Sigmoid colon (tissue), 7 donors: ENCODE results near the gene DUSP22. TPM values are rescaled to one million over a fixed set of nuclear protein-coding genes. Genes with fewer than 3 reads are reported as not detected.

Experiments
- DNase-seq: peaks from one replicate; pipeline ENCODE4 v3.0.0-alpha.2; 2019
- H3K27ac ChIP-seq, 4 donors: fragments of 200-600 bp; sonication (generic); one replicate each; pipeline ENCODE4 v1.5.1; 2016 to 2019; ENCODE audit warnings: mild to moderate bottlenecking in 1 of 4
- H3K27me3 ChIP-seq, 3 donors: fragments of 200-600 bp; sonication (generic); one replicate each; pipeline ENCODE4 v1.5.1; 2019; ENCODE audit warnings: mild to moderate bottlenecking in 1 of 3
- H3K36me3 ChIP-seq, 4 donors: fragments of 200-600 bp; sonication (generic); one replicate each; pipeline ENCODE4 v1.5.1; 2016 to 2019
- H3K4me1 ChIP-seq, 4 donors: fragments of 200-600 bp; sonication (generic); one replicate each; pipeline ENCODE4 v1.5.1; 2017 to 2019
- H3K4me3 ChIP-seq, 4 donors: fragments of 200-600 bp; sonication (generic); one replicate each; pipeline ENCODE4 v1.5.1; 2017 to 2019; ENCODE audit warnings: mild to moderate bottlenecking in 2 of 4, moderate library complexity in 1 of 4
- H3K9me3 ChIP-seq, 4 donors: fragments of 200-600 bp in 3 of 4; sonication (generic) in 3 of 4; one replicate each; pipeline versions ENCODE4 v1.5.1 to v1.6.1; 2013 to 2019
- EP300 ChIP-seq, 4 donors: sonication (generic); formaldehyde crosslinking; IDR thresholded peaks; one replicate each; pipeline ENCODE4 v1.6.1; 2017; ENCODE audit warnings: antibody characterized with exemption in 4 of 4
- POLR2A ChIP-seq, 2 donors: fragments of 450-650 bp; IDR thresholded peaks; one replicate each; pipeline ENCODE4 v1.6.1; 2016; ENCODE audit warnings: antibody characterized with exemption in 2 of 2, mild to moderate bottlenecking in 2 of 2, moderate library complexity in 2 of 2
- POLR2AphosphoS5 ChIP-seq, 4 donors: sonication (generic); formaldehyde crosslinking; IDR thresholded peaks; one replicate each; pipeline ENCODE4 v1.6.1; 2017; ENCODE audit warnings: antibody characterized with exemption in 4 of 4
- WGBS, 2 donors: extraction: QIAGEN DNeasy Blood & Tissue Kit; methylation state at CpG; one replicate each; pipeline ENCODE4 v1.1.7; 2013; 5-methylcytosine and 5-hydroxymethylcytosine counted together
- intact Hi-C: fragments of 100-400 bp; cut with DNase I; formaldehyde crosslinking; loops from one replicate; pipeline ENCODE4 v1.15.1; 2023
- polyA plus RNA-seq, 3 donors: library from polyadenylated mRNA; stranded (reverse); fragments of 200-250 nt; gene quantifications; one replicate each; pipeline ENCODE4 v1.2.3, GENCODE V29; 2013
- total RNA-seq, 4 donors: library from RNA; depleted of rRNA; stranded (reverse); fragments of >200 nt; gene quantifications; one replicate each; pipeline ENCODE4 v1.1.0, GENCODE V29; 2016
- TF ChIP-seq, protein P1 (sequence below), 4 experiments: fragments of 450-650 bp in 3 of 4; fragments of 200-600 bp in 1 of 4; IDR thresholded peaks; one replicate each; pipeline ENCODE4 v1.5.1; 2016 to 2019; ENCODE audit warnings: antibody characterized with exemption in 4 of 4, mild to moderate bottlenecking in 3 of 4, moderate library complexity in 2 of 4
- donor health status: healthy with polysubstance abuse.
- donor health status: Bipolar disorder and iron deficiency.
- donor health status: healthy.

DUSP22 gene
- total and polyA plus RNA-seq, 7 donors: 15.7 to 113 (median 55.6) TPM

DNA sequence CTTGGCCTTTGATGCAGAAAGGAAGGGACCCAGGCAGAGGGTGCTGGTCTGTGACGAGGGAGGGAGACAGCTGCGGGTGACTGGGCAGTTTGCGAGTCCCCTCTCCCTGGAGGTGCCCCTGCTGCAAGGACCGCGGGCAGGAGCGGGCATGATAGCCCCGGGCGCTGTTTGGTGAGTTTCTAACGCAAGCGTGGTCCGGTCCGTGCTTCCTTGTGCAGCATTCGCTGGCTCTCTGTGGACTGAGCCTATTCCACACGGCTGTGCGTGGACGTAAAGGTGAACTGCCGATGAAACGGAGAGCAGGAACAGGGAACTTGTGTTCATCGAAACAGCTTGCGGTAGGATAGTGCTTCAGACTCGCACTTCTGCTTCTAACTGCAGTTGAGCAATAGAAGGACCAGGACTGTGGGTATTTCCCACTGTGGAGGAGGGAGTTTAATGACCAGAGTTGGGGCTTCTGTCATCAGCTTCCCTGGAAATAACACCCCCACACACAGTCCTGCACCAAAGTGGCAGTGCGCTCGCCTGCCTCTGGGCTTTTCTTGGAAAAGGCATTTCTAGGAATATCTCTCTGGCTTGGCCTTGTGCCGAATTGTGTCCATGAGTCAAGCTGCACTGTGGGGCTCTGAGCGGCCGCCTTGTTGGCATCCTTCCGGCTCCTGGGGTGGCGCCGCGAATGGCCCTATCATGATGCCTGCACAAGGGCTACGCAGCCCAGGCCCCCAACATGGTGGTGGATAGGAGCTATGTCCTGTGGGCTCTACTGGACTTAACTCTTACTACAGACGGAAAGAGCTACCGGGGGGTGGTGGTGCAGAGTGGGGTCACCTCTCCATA, 48.9 kb downstream of the DUSP22 start:
- Histone ChIP-seq H3K9me3 (no peaks in the 10 kb centered on the region), H3K36me3 (no peaks in the 10 kb centered on the region), H3K4me3 (no peak overlapping the region), H3K27ac (no peak overlapping the region), H3K27me3 (no peaks in the 10 kb centered on the region), H3K4me1 (peaks cover 0 to 6% (median 3%) of the 10 kb centered on the region in 4 donors)
- 91 to 92% methylated on average over 33 of the region's 33 CpGs for WGBS, 2 donors
- DNase-seq: no peak
- intact Hi-C loops: no loop called here
- TF ChIP-seq EP300 (IDR thresholded peaks at IDR 0.05) (no peak), POLR2A (IDR thresholded peaks at IDR 0.05) (no peak), POLR2AphosphoS5 (IDR thresholded peaks at IDR 0.05) (no peak)

DNA sequence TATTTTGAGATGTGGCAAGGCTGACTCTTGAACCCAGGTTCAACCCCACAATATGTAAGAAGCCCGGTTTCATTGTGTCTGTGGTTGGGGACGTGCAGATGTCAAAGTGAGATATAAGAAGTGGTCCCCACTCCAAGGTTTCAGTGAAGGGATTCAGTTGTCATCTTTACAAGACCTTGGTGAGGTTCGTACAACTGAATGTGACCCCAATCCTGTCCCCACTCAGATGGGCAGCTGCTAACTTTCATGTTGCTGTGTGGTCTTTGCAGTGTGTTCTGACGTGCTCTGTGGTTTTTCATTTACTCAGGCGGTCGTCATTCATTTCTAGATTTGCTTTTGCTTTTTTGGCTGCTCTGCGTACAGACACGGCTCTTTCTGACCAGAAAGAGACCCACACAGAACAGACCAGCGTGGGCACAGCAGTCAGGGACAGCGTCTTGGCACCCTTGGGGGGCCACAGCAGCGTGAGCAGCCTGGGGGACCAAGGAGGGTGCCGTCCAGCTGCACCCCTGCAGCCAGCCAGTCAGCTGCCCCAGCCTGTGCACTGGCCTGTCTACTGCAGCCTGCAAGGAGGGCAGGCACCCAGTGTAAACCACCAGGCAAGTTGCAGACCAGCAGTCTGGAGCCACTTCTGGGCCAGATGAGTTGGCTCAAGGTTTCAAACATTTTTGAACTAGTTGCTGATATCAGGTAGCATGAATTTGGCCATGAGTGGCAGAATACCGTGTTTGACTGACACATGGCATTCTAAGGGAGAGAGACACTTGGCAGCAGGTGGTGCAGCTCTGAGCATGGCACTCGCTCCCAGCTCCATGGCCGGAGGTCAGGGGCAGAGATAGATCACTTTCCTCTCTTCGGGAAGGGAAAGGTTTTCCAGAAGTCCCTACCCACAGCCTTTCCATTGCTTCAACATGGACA, 49.9 kb downstream of the DUSP22 start:
- intact Hi-C loops: no loop called here
- DNase-seq: no peak
- TF ChIP-seq POLR2AphosphoS5 (IDR thresholded peaks at IDR 0.05) (no peak), EP300 (IDR thresholded peaks at IDR 0.05) (no peak), POLR2A (IDR thresholded peaks at IDR 0.05) (no peak)
- TF ChIP-seq, protein P1, sequence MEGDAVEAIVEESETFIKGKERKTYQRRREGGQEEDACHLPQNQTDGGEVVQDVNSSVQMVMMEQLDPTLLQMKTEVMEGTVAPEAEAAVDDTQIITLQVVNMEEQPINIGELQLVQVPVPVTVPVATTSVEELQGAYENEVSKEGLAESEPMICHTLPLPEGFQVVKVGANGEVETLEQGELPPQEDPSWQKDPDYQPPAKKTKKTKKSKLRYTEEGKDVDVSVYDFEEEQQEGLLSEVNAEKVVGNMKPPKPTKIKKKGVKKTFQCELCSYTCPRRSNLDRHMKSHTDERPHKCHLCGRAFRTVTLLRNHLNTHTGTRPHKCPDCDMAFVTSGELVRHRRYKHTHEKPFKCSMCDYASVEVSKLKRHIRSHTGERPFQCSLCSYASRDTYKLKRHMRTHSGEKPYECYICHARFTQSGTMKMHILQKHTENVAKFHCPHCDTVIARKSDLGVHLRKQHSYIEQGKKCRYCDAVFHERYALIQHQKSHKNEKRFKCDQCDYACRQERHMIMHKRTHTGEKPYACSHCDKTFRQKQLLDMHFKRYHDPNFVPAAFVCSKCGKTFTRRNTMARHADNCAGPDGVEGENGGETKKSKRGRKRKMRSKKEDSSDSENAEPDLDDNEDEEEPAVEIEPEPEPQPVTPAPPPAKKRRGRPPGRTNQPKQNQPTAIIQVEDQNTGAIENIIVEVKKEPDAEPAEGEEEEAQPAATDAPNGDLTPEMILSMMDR (IDR thresholded peaks at IDR 0.05): no peak
- no peak overlapping the region for H3K4me3 ChIP-seq
- no peaks in the 10 kb centered on the region for H3K27me3 ChIP-seq
- H3K9me3 ChIP-seq: no peaks in the 10 kb centered on the region
- peaks cover 0 to 9% (median 3%) of the 10 kb centered on the region in 4 donors for H3K4me1 ChIP-seq
- no peaks in the 10 kb centered on the region for H3K36me3 ChIP-seq
- H3K27ac ChIP-seq: no peak overlapping the region
- WGBS, 2 donors: 78 to 79% methylated on average over 16 of the region's 16 CpGs

DNA sequence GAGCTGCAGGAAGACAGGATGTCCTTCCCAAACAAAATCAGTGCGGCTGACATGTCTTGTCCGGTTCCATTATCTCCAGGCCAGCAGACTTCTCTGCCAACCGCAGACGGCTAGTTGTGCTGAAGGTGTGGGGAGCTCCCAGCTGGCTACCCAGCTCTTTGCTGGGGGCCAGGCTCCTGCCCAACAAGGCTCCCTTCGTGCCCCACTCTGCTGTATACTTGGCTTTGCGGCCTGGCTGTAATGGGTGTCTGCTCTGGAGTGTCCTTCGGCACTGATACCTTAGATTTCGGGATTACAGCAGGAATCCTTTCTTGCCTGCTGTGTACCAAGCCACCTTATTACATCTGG, 50.5 kb downstream of the DUSP22 start:
- WGBS, 2 donors: 89 to 91% methylated on average over 8 of the region's 8 CpGs
- no peak for DNase-seq
- intact Hi-C loops: no loop called here

DNA sequence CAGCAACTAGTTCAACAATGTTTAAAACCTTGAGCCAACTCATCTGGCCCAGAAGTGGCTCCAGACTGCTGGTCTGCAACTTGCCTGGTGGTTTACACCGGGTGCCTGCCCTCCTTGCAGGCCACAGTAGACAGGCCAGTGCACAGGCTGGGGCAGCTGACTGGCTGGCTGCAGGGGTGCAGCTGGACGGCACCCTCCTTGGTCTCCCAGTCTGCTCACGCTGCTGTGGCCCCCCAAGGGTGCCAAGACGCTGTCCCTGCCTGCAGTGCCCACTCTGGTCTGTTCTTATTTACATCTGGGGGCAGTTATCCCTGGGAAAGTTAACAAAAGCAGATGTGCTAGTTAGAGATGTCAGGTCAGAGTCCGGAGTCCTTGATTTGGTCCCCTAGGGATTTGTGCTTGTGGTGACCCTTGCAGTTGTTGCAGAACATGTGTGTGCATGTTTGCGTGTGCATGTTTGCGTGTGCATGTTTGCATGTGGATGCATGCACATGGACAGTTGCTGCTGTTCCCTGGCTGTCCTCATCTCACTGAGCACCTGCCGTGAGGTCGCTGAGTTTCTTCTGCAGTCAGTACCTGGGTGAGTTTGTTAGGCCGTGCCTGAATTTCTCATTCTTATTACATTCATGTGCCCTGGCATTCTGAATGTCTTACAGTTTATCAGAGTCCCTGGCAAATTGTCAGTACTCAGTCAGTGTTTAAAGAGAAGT, 51.1 kb downstream of the DUSP22 start:
- DNase-seq: no peak
- no peaks in the 10 kb centered on the region for H3K9me3 ChIP-seq
- peaks cover 2 to 7% (median 4%) of the 10 kb centered on the region in 4 donors for H3K36me3 ChIP-seq
- 84 to 88% methylated on average over 10 of the region's 10 CpGs for WGBS, 2 donors
- intact Hi-C loops: no loop called here
- TF ChIP-seq POLR2AphosphoS5 (IDR thresholded peaks at IDR 0.05) (no peak), EP300 (IDR thresholded peaks at IDR 0.05) (no peak), POLR2A (IDR thresholded peaks at IDR 0.05) (no peak)
- TF ChIP-seq, protein P1 (IDR thresholded peaks at IDR 0.05): no peak
- no peaks in the 10 kb centered on the region for H3K27me3 ChIP-seq
- no peak overlapping the region for H3K4me3 ChIP-seq
- no peak overlapping the region for H3K27ac ChIP-seq
- H3K4me1 ChIP-seq: peaks cover 0 to 9% (median 3%) of the 10 kb centered on the region in 4 donors

More for the DNA sequence above, 50.5 kb downstream of the DUSP22 start:
- H3K36me3 ChIP-seq: peaks cover 0 to 1% (median 0%) of the 10 kb centered on the region in 4 donors
- no peak for TF ChIP-seq EP300 (IDR thresholded peaks at IDR 0.05)
- TF ChIP-seq, protein P1 (IDR thresholded peaks at IDR 0.05): no peak
- TF ChIP-seq POLR2AphosphoS5 (IDR thresholded peaks at IDR 0.05): no peak
- no peak for TF ChIP-seq POLR2A (IDR thresholded peaks at IDR 0.05)
- H3K4me3 ChIP-seq: no peak overlapping the region
- no peak overlapping the region for H3K27ac ChIP-seq
- no peaks in the 10 kb centered on the region for H3K27me3 ChIP-seq
- H3K9me3 ChIP-seq: no peaks in the 10 kb centered on the region
- peaks cover 0 to 9% (median 3%) of the 10 kb centered on the region in 4 donors for H3K4me1 ChIP-seq
